ENCODE results near the gene PPARA. TPM values are rescaled to one million over a fixed set of nuclear protein-coding genes. Genes with fewer than 3 reads are reported as not detected.

Gene PPARA
- total RNA-seq, 1 experiment from 2014 or later: 10.7 TPM

- Histone ChIP-seq H3K9me3 (ENCODE audit: control insufficient read depth, insufficient read depth, low read depth, low read length) (no peaks in the 10 kb centered on the region), H3K4me3 (ENCODE audit: low read depth in 2 of 2, low read length in 2 of 2) (peak overlapping the region; percentile 68 to 70), H3K4me1 (ENCODE audit: control insufficient read depth, insufficient read depth, low read length) (peaks cover 7% of the 10 kb centered on the region; the same call in 1 of the 2 replicates), H3K27ac (ENCODE audit: low read length) (peak overlapping the region; percentile 78), H3K36me3 (ENCODE audit: control insufficient read depth, insufficient read depth, low read length) (no peaks in the 10 kb centered on the region), H3K27me3 (ENCODE audit: control insufficient read depth, insufficient read depth, low read length) (no peaks in the 10 kb centered on the region)
- DNase-seq (ENCODE audit: low read depth, low spot score): no peak
- CTCF ChIA-PET: no interaction called here
- POLR2A ChIA-PET: no interaction called here
- in situ Hi-C loops (cut with HindIII; ENCODE audit: low pct_unique_long_range_greater_than_20kb, low sequenced_read_pairs): no loop called here
- ATAC-seq: no peak
- TF ChIP-seq TCF7L2 (IDR thresholded peaks at IDR 0.05; ENCODE audit: low read depth, low read length): no peak
- TF ChIP-seq POLR2AphosphoS5 (IDR thresholded peaks at IDR 0.05; ENCODE audit: low read depth, low read length): no peak
- no peak for TF ChIP-seq CTCF (IDR thresholded peaks at IDR 0.05)
- TF ChIP-seq SIN3A (IDR thresholded peaks at IDR 0.05; ENCODE audit: borderline replicate concordance, insufficient read depth, low read depth, low read length): no peak
- no peak for TF ChIP-seq REST (IDR thresholded peaks at IDR 0.05; ENCODE audit: insufficient read depth in 1 of 2, low read depth in 2 of 2, low read length in 1 of 2)
- BruUV-seq (replicated peaks): no TSS peak
- intact Hi-C loops (cut with micrococcal nuclease; ENCODE audit: unreplicated experiment): no loop called here
Measured at GRCh38 chr22:46251266-46251665, 100.9 kb downstream of the PPARA start.

- H3K9me3 ChIP-seq (ENCODE audit: control insufficient read depth, insufficient read depth, low read depth, low read length): no peaks in the 10 kb centered on the region
- intact Hi-C loops (cut with micrococcal nuclease; ENCODE audit: unreplicated experiment) (no loop called here), in situ Hi-C loops (cut with HindIII; ENCODE audit: low pct_unique_long_range_greater_than_20kb, low sequenced_read_pairs) (no loop called here)
- ChIA-PET POLR2A (no interaction called here), CTCF (no interaction called here)
- H3K4me1 ChIP-seq (ENCODE audit: control insufficient read depth, insufficient read depth, low read length): peaks cover 7% of the 10 kb centered on the region; the same call in 1 of the 2 replicates
- no peak for ATAC-seq
- no peaks in the 10 kb centered on the region for H3K27me3 ChIP-seq (ENCODE audit: control insufficient read depth, insufficient read depth, low read length)
- H3K27ac ChIP-seq (ENCODE audit: low read length): no peak overlapping the region; the same call in 1 of the 2 replicates
- DNase-seq (ENCODE audit: low read depth, low spot score): no peak
- no peak overlapping the region for H3K4me3 ChIP-seq (ENCODE audit: low read depth in 2 of 2, low read length in 2 of 2)
- BruUV-seq (replicated peaks): TSS peak; percentile 78
- TF ChIP-seq REST (IDR thresholded peaks at IDR 0.05; ENCODE audit: insufficient read depth in 1 of 2, low read depth in 2 of 2, low read length in 1 of 2): no peak
- TF ChIP-seq TCF7L2 (IDR thresholded peaks at IDR 0.05; ENCODE audit: low read depth, low read length): no peak
- H3K36me3 ChIP-seq (ENCODE audit: control insufficient read depth, insufficient read depth, low read length): no peaks in the 10 kb centered on the region
Measured at GRCh38 chr22:46251816-46252380, 101.6 kb downstream of the PPARA start.

Measured in Panc1 (cell line).